Smooth muscle cell (in vitro differentiated cells): ENCODE data around the gene PRKN. TPM values are rescaled to one million over a fixed set of nuclear protein-coding genes. Genes with fewer than 3 reads are reported as not detected.
A peak's percentile ranks its signal among the peaks of the same experiment; 100 is the strongest.

Experiments used
- DNase-seq: peaks from one replicate; lab custom pipeline; 2025; ENCODE audit not compliant: unreplicated experiment; lab: John Stamatoyannopoulos, UW
- H2AFZ ChIP-seq: fragments of 200-600 bp; sonication (generic); 2 replicates; pipeline ENCODE4 v1.6.0; 2016; ENCODE audit warnings: antibody characterized with exemption, low read depth, mild to moderate bottlenecking
- H3F3A ChIP-seq: fragments of 200-600 bp; sonication (generic); 2 replicates; pipeline ENCODE4 v1.6.0; 2017; ENCODE audit warnings: antibody characterized with exemption, low read depth
- H3K27ac ChIP-seq: fragments of 200-600 bp; sonication (generic); 2 replicates; pipeline ENCODE4 v1.5.1; 2016; ENCODE audit warnings: low read depth, mild to moderate bottlenecking
- H3K27me3 ChIP-seq: fragments of 200-600 bp; sonication (generic); 2 replicates; pipeline ENCODE4 v1.6.1; 2016; ENCODE audit warnings: low read depth, mild to moderate bottlenecking
- H3K36me3 ChIP-seq: fragments of 200-600 bp; sonication (generic); 2 replicates; pipeline ENCODE4 v1.5.1; 2016; ENCODE audit warnings: low read depth
- H3K4me1 ChIP-seq: fragments of 200-600 bp; sonication (generic); 2 replicates; pipeline ENCODE4 v1.5.1; 2016; ENCODE audit warnings: low read depth
- H3K4me2 ChIP-seq: fragments of 200-600 bp; sonication (generic); 2 replicates; pipeline ENCODE4 v1.6.0; 2016; ENCODE audit warnings: mild to moderate bottlenecking
- H3K4me3 ChIP-seq: fragments of 200-600 bp; sonication (generic); 2 replicates; pipeline ENCODE4 v1.5.1; 2016; ENCODE audit warnings: mild to moderate bottlenecking
- H3K79me2 ChIP-seq: fragments of 200-600 bp; sonication (generic); 2 replicates; pipeline ENCODE4 v1.6.0; 2016; ENCODE audit warnings: low read depth, mild to moderate bottlenecking
- H3K9ac ChIP-seq: fragments of 200-600 bp; sonication (generic); 2 replicates; pipeline ENCODE4 v1.6.0; 2016; ENCODE audit warnings: low read depth
- H3K9me3 ChIP-seq: fragments of 200-600 bp; sonication (generic); replicated peaks from 2 replicates; pipeline ENCODE4 v1.5.1; 2016; ENCODE audit warnings: low read depth
- H4K20me1 ChIP-seq: fragments of 200-600 bp; sonication (generic); 2 replicates; pipeline ENCODE4 v1.6.0; 2016; ENCODE audit warnings: low read depth
- CTCF ChIP-seq: fragments of 200-600 bp; sonication (generic); IDR thresholded peaks from 2 replicates; pipeline ENCODE4 v1.5.1; 2017; ENCODE audit warnings: borderline replicate concordance, mild to moderate bottlenecking, antibody characterized with exemption; ENCODE audit not compliant: insufficient read depth, poor library complexity, severe bottlenecking
- WGBS: methylation state at CpG from one replicate; pipeline ENCODE4 v1.1.7; 2016; ENCODE audit warnings: low lambda C conversion rate; 5-methylcytosine and 5-hydroxymethylcytosine counted together
- polyA plus RNA-seq: library from polyadenylated mRNA; unstranded; fragments of >200 nt; fragmentation: Nextera tagmentation; extraction: Ambion mirVana; gene quantifications from 2 replicates; pipeline ENCODE4 v1.2.1, GENCODE V29; 2016
- total RNA-seq: library from RNA; depleted of rRNA; stranded (reverse); fragments of >200 nt; gene quantifications from 2 replicates; pipeline ENCODE4 v1.2.3, GENCODE V29; 2014

PRKN gene
- total and polyA plus RNA-seq, 2 experiments from 2014 or later = 0.81 to 5.1 TPM

- no peaks in the 10 kb centered on the region for H4K20me1 ChIP-seq
- H3K4me1 ChIP-seq = peaks cover under 1% of the 10 kb centered on the region
- H3K4me2 ChIP-seq = no peak overlapping the region
- H3K79me2 ChIP-seq = no peaks in the 10 kb centered on the region
- H3K36me3 ChIP-seq = no peaks in the 10 kb centered on the region
- H3K9ac ChIP-seq = no peak overlapping the region
- H3F3A ChIP-seq = peaks cover 7% of the 10 kb centered on the region
- no peak for DNase-seq
- WGBS = 94% methylated on average over 8 of the region's 8 CpGs
- no peak overlapping the region for H3K27ac ChIP-seq
- no peaks in the 10 kb centered on the region for H3K9me3 ChIP-seq
- no peak overlapping the region for H3K4me3 ChIP-seq
- no peak for TF ChIP-seq CTCF
- no peak overlapping the region for H2AFZ ChIP-seq
- no peaks in the 10 kb centered on the region for H3K27me3 ChIP-seq
These were observed 1092.7 kb downstream of the PRKN start for GRCh38 chr6:161634916-161635315.

- Histone ChIP-seq H3K27me3 (no peaks in the 10 kb centered on the region), H3K4me3 (no peak overlapping the region), H3K4me2 (peak overlapping the region; percentile 37), H3K27ac (peak overlapping the region; percentile 69), H4K20me1 (no peaks in the 10 kb centered on the region), H2AFZ (no peak overlapping the region), H3K9me3 (no peaks in the 10 kb centered on the region), H3F3A (peaks cover 7% of the 10 kb centered on the region), H3K9ac (peak overlapping the region; percentile 46), H3K79me2 (no peaks in the 10 kb centered on the region), H3K36me3 (no peaks in the 10 kb centered on the region), H3K4me1 (peaks cover 4% of the 10 kb centered on the region)
- no peak for TF ChIP-seq CTCF
- WGBS = 46% methylated on average over 2 of the region's 2 CpGs
- DNase-seq = no peak
These were observed 1095.8 kb downstream of the PRKN start for GRCh38 chr6:161631676-161632194.

GRCh38 chr6:161630674-161631073 lies 1096.9 kb downstream of the PRKN start:
- no peaks in the 10 kb centered on the region for H4K20me1 ChIP-seq
- peaks cover 7% of the 10 kb centered on the region for H3F3A ChIP-seq
- no peaks in the 10 kb centered on the region for H3K36me3 ChIP-seq
- H3K27me3 ChIP-seq = no peaks in the 10 kb centered on the region
- H3K79me2 ChIP-seq = no peaks in the 10 kb centered on the region
- H3K9me3 ChIP-seq = no peaks in the 10 kb centered on the region
- peak overlapping the region; percentile 69 for H3K27ac ChIP-seq
- no peak overlapping the region for H3K9ac ChIP-seq
- H3K4me2 ChIP-seq = no peak overlapping the region
- peaks cover 4% of the 10 kb centered on the region for H3K4me1 ChIP-seq
- no peak overlapping the region for H3K4me3 ChIP-seq
- TF ChIP-seq CTCF = no peak
- WGBS = 78% methylated on average over 6 of the region's 6 CpGs
- DNase-seq = no peak
- H2AFZ ChIP-seq = no peak overlapping the region

GRCh38 chr6:161626132-161626676 lies 1101.4 kb downstream of the PRKN start:
- Histone ChIP-seq H4K20me1 (no peaks in the 10 kb centered on the region), H3K79me2 (no peaks in the 10 kb centered on the region), H2AFZ (no peak overlapping the region), H3K4me3 (no peak overlapping the region), H3K4me2 (no peak overlapping the region), H3K4me1 (peaks cover 4% of the 10 kb centered on the region), H3K9ac (no peak overlapping the region), H3K9me3 (no peaks in the 10 kb centered on the region), H3K27me3 (no peaks in the 10 kb centered on the region), H3K36me3 (no peaks in the 10 kb centered on the region), H3K27ac (no peak overlapping the region), H3F3A (peaks cover 1% of the 10 kb centered on the region)
- 89% methylated on average over 13 of the region's 13 CpGs for WGBS
- TF ChIP-seq CTCF = no peak
- no peak for DNase-seq
